Measurements from ENCODE around the gene GBE1.

GBE1 gene

GRCh38 chr3:81660036-81660435, 101.4 kb downstream of the GBE1 start:
- no peaks in the 10 kb centered on the region for H3K4me1 ChIP-seq (ENCODE audit: control insufficient read depth, insufficient read depth, low read length)
- CTCF ChIA-PET = interaction anchor here (0.7 kb wide), 1 partner anchor 9 kb away, joined by 4 read pairs; no protein-coding TSS in a partner anchor
- H3K4me3 ChIP-seq (ENCODE audit: low read depth, low read length) = no peak overlapping the region
- POLR2A ChIA-PET = no interaction called here
- no peak overlapping the region for H3K27ac ChIP-seq (ENCODE audit: extremely low read depth, low read depth, low read length)
- TF ChIP-seq ZNF785 (tag by site-specific recombination; IDR thresholded peaks at IDR 0.05) (no peak), ZNF596 (tag by site-specific recombination; IDR thresholded peaks at IDR 0.05) (no peak), ZNF223 (tag by site-specific recombination; IDR thresholded peaks at IDR 0.05) (no peak), GLIS1 (tag by site-specific recombination; IDR thresholded peaks at IDR 0.05) (no peak), ZNF664 (tag by site-specific recombination; IDR thresholded peaks at IDR 0.05) (no peak), ELK4 (IDR thresholded peaks at IDR 0.05; ENCODE audit: borderline replicate concordance, low read depth, low read length) (no peak), ZNF600 (tag by site-specific recombination; IDR thresholded peaks at IDR 0.05) (no peak), ZNF510 (tag by site-specific recombination; IDR thresholded peaks at IDR 0.05; ENCODE audit: insufficient replicate concordance) (no peak), ZNF658 (tag by site-specific recombination; IDR thresholded peaks at IDR 0.05) (no peak), IKZF3 (tag by site-specific recombination; IDR thresholded peaks at IDR 0.05) (no peak), ZNF132 (tag by site-specific recombination; IDR thresholded peaks at IDR 0.05; ENCODE audit: borderline replicate concordance) (no peak), ZNF133 (tag by site-specific recombination; IDR thresholded peaks at IDR 0.05) (no peak), ZBTB49 (tag by site-specific recombination; IDR thresholded peaks at IDR 0.05; ENCODE audit: low read depth) (no peak)
- no peaks in the 10 kb centered on the region for H3K9me3 ChIP-seq (ENCODE audit: control insufficient read depth, insufficient read depth, low read depth, low read length)
- H3K36me3 ChIP-seq (ENCODE audit: control insufficient read depth in 2 of 2, insufficient read depth in 1 of 2, low read length in 2 of 2) = no peaks in the 10 kb centered on the region

- Histone ChIP-seq H3K36me3 (ENCODE audit: control insufficient read depth in 2 of 2, insufficient read depth in 1 of 2, low read length in 2 of 2) (no peaks in the 10 kb centered on the region), H3K4me1 (ENCODE audit: control insufficient read depth, insufficient read depth, low read length) (no peaks in the 10 kb centered on the region), H3K27ac (ENCODE audit: extremely low read depth, low read depth, low read length) (no peak overlapping the region), H3K9me3 (ENCODE audit: control insufficient read depth, insufficient read depth, low read depth, low read length) (no peaks in the 10 kb centered on the region), H3K4me3 (ENCODE audit: low read depth, low read length) (no peak overlapping the region)
- ChIA-PET POLR2A (no interaction called here), CTCF (interaction anchor here (0.6 to 0.7 kb wide), 2 partner anchors 294 to 438 kb away, joined by 3 read pairs; no protein-coding TSS in a partner anchor)
- TF ChIP-seq ZNF169 (tag by site-specific recombination; IDR thresholded peaks at IDR 0.05) (no peak), ZNF37A (tag by site-specific recombination; IDR thresholded peaks at IDR 0.05) (no peak), ZNF623 (tag by site-specific recombination; IDR thresholded peaks at IDR 0.05) (no peak), ZNF501 (tag by site-specific recombination; IDR thresholded peaks at IDR 0.05) (no peak), ZNF658 (tag by site-specific recombination; IDR thresholded peaks at IDR 0.05) (no peak), ZNF701 (tag by site-specific recombination; IDR thresholded peaks at IDR 0.05) (no peak), SCRT1 (tag by site-specific recombination; IDR thresholded peaks at IDR 0.05; ENCODE audit: borderline replicate concordance) (no peak), ZBTB44 (tag by site-specific recombination; IDR thresholded peaks at IDR 0.05) (no peak), ELK4 (IDR thresholded peaks at IDR 0.05; ENCODE audit: borderline replicate concordance, low read depth, low read length) (no peak), ZNF610 (tag by site-specific recombination; IDR thresholded peaks at IDR 0.05; ENCODE audit: borderline replicate concordance) (no peak), ZBTB26 (tag by site-specific recombination; optimal IDR thresholded peaks at IDR 0.05) (no peak), ZNF571 (tag by site-specific recombination; IDR thresholded peaks at IDR 0.05) (no peak), ZNF324 (tag by site-specific recombination; IDR thresholded peaks at IDR 0.05) (no peak), ZNF624 (tag by site-specific recombination; IDR thresholded peaks at IDR 0.05) (no peak)
These were observed 103.0 kb downstream of the GBE1 start for GRCh38 chr3:81658322-81658997.
